Measurements from ENCODE around the gene BRIP1.
"Not testable (repeated sequence)": the region's sequence is repeated elsewhere in the genome, so short reads cannot be mapped to it uniquely, and the experiment has no call there.

BRIP1 gene

GRCh38 chr17:61723183-61723582, 140.1 kb downstream of the BRIP1 start:
- DNase-seq = no peak

GRCh38 chr17:61722398-61722797, 140.9 kb downstream of the BRIP1 start:
- no peak for DNase-seq

GRCh38 chr17:61720016-61720795, 143.1 kb downstream of the BRIP1 start:
- DNase-seq = no peak

- DNase-seq = not testable (repeated sequence)
Observed at GRCh38 chr17:61719220-61719619, 144.1 kb downstream of the BRIP1 start.

- no peak for DNase-seq
Observed at GRCh38 chr17:61718022-61718421, 145.3 kb downstream of the BRIP1 start.

- no peak for DNase-seq
Observed at GRCh38 chr17:61717352-61717751, 146.0 kb downstream of the BRIP1 start.

- no peak for DNase-seq
Observed at GRCh38 chr17:61716225-61716829, 147.0 kb downstream of the BRIP1 start.

GRCh38 chr17:61715348-61715747, 148.0 kb downstream of the BRIP1 start:
- no peak for DNase-seq

- no peak for DNase-seq
Observed at GRCh38 chr17:61714300-61714699, 149.0 kb downstream of the BRIP1 start.

- DNase-seq = no peak
Observed at GRCh38 chr17:61713035-61713434, 150.3 kb downstream of the BRIP1 start.

- no peak for DNase-seq
Observed at GRCh38 chr17:61710546-61710945, 152.8 kb downstream of the BRIP1 start.

- DNase-seq = no peak
Observed at GRCh38 chr17:61709567-61709966, 153.8 kb downstream of the BRIP1 start.

GRCh38 chr17:61704935-61705449, 158.3 kb downstream of the BRIP1 start:
- DNase-seq = no peak

- DNase-seq = no peak
Observed at GRCh38 chr17:61702450-61702849, 160.9 kb downstream of the BRIP1 start.

GRCh38 chr17:61701978-61702377, 161.3 kb downstream of the BRIP1 start:
- DNase-seq = no peak

GRCh38 chr17:61701334-61701733, 162.0 kb downstream of the BRIP1 start:
- DNase-seq = no peak

- DNase-seq = no peak
Observed at GRCh38 chr17:61700252-61700651, 163.1 kb downstream of the BRIP1 start.

- DNase-seq = no peak
Observed at GRCh38 chr17:61699694-61700093, 163.6 kb downstream of the BRIP1 start.

GRCh38 chr17:61699032-61699431, 164.3 kb downstream of the BRIP1 start:
- DNase-seq = no peak

- DNase-seq = no peak
Observed at GRCh38 chr17:61698244-61698643, 165.1 kb downstream of the BRIP1 start.

- no peak for DNase-seq
Observed at GRCh38 chr17:61695779-61696337, 167.5 kb downstream of the BRIP1 start.

- DNase-seq = no peak
Observed at GRCh38 chr17:61694095-61694494, 169.2 kb downstream of the BRIP1 start.

GRCh38 chr17:61689610-61690180, 173.6 kb downstream of the BRIP1 start:
- no peak for DNase-seq

GRCh38 chr17:61687769-61688168, 175.6 kb downstream of the BRIP1 start:
- DNase-seq = no peak
